Measurements from ENCODE around the gene CUX1. TPM values are rescaled to one million over a fixed set of nuclear protein-coding genes. Genes with fewer than 3 reads are reported as not detected.

The CUX1 gene
- total RNA-seq, 1 experiment from 2014 or later: 53.5 TPM

DNA sequence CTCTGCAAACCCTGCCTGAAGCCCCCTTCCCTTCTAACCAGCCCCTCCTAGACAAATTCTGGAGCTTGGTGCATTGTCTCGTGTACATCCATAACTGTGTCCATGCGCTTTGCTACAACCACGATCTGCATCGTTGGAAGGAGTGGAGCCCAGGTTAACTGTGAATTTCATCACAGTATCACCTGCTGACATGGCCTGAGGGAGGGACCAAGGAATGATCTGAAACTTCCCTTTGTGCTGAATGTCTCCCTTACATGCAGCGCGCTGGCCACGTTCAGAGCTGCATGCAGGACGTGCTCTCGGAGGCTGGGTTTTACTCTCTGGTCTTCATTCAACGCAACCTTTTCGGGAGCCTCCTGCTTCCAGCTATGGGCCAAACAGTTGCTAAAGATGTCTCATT lies 222.3 kb downstream of the CUX1 start:
- no peak overlapping the region for H4K8ac ChIP-seq (replicated peaks; ENCODE audit: insufficient read length, low read depth, low read length)
- no peaks in the 10 kb centered on the region for H3K4me1 ChIP-seq (ENCODE audit: insufficient read depth, low read length)
- H3K79me2 ChIP-seq (ENCODE audit: insufficient read depth, low read length): no peaks in the 10 kb centered on the region
- peaks cover 0 to 6% (median 0%) of the 10 kb centered on the region in 3 experiments; a peak in 1 of 7 replicates for H3K36me3 Mint-ChIP-seq (ENCODE audit: insufficient read depth in 1 of 3, low read depth in 3 of 3)
- no CpG with 5 or more reads among the region's 11 CpGs for WGBS (ENCODE audit: extremely low coverage, insufficient read length, low lambda C conversion rate)
- H3K4me3 Mint-ChIP-seq: no peak overlapping the region
- no peaks in the 10 kb centered on the region for H3K23me2 ChIP-seq (ENCODE audit: insufficient read length, low read depth, low read length, poor library complexity, severe bottlenecking)
- H3K9me3 Mint-ChIP-seq: no peaks in the 10 kb centered on the region
- no peak overlapping the region for H2BK20ac ChIP-seq (ENCODE audit: low read depth, low read length, poor library complexity, severe bottlenecking)
- no peak overlapping the region for H2BK12ac ChIP-seq (ENCODE audit: insufficient read length, low read depth, low read length)
- H3K27me3 ChIP-seq (ENCODE audit: insufficient read depth, low read length): no peaks in the 10 kb centered on the region
- no peak overlapping the region for H3T11ph ChIP-seq (ENCODE audit: low read length)
- no peak overlapping the region for H3K4ac ChIP-seq (ENCODE audit: low read depth, low read length)
- H2AK5ac ChIP-seq (ENCODE audit: insufficient read length, low read length): no peak overlapping the region
- no peak overlapping the region for H3K14ac ChIP-seq (ENCODE audit: insufficient read depth, low read length)
- no peak overlapping the region for H3K56ac ChIP-seq (ENCODE audit: insufficient read length, low read depth, low read length)
- H3K18ac ChIP-seq (ENCODE audit: insufficient read length, low read depth, low read length): no peak overlapping the region
- H3K23ac ChIP-seq (ENCODE audit: insufficient read length, low read depth, low read length): no peak overlapping the region
- H3K9ac ChIP-seq (ENCODE audit: extremely low read depth, insufficient read length, low read length): no peak overlapping the region
- no peaks in the 10 kb centered on the region for H3K27me3 Mint-ChIP-seq (ENCODE audit: low read depth)
- no peak overlapping the region for H4K91ac ChIP-seq (ENCODE audit: insufficient read length, low read depth, low read length)
- H3K9me3 ChIP-seq (ENCODE audit: control insufficient read depth, low read depth, low read length): no peaks in the 10 kb centered on the region
- no peaks in the 10 kb centered on the region for H4K20me1 ChIP-seq (ENCODE audit: control insufficient read depth, insufficient read depth, insufficient read length)
- no peaks in the 10 kb centered on the region for H3K4me1 Mint-ChIP-seq
- TF ChIP-seq, protein P1, sequence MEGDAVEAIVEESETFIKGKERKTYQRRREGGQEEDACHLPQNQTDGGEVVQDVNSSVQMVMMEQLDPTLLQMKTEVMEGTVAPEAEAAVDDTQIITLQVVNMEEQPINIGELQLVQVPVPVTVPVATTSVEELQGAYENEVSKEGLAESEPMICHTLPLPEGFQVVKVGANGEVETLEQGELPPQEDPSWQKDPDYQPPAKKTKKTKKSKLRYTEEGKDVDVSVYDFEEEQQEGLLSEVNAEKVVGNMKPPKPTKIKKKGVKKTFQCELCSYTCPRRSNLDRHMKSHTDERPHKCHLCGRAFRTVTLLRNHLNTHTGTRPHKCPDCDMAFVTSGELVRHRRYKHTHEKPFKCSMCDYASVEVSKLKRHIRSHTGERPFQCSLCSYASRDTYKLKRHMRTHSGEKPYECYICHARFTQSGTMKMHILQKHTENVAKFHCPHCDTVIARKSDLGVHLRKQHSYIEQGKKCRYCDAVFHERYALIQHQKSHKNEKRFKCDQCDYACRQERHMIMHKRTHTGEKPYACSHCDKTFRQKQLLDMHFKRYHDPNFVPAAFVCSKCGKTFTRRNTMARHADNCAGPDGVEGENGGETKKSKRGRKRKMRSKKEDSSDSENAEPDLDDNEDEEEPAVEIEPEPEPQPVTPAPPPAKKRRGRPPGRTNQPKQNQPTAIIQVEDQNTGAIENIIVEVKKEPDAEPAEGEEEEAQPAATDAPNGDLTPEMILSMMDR (conservative IDR thresholded peaks at IDR 0.05): no peak
- DNase-seq: no peak
- H3K27ac ChIP-seq (ENCODE audit: insufficient read length, low read depth, low read length): no peak overlapping the region
- H2BK120ac ChIP-seq (ENCODE audit: low read depth, low read length, poor library complexity, severe bottlenecking): no peak overlapping the region
- H3K79me1 ChIP-seq (ENCODE audit: insufficient read depth, low read depth, low read length, poor library complexity, severe bottlenecking): peaks cover 2% of the 10 kb centered on the region
- H3K27ac Mint-ChIP-seq: peak overlapping the region in 1 of 3 experiments; percentile 23; a peak in 4 of 7 replicates
- no peak overlapping the region for H2BK5ac ChIP-seq (ENCODE audit: insufficient read length, low read length)
- no peak overlapping the region for H4K5ac ChIP-seq (ENCODE audit: insufficient read length, low read depth, low read length)
- H2BK15ac ChIP-seq (ENCODE audit: low read depth, low read length): no peak overlapping the region
- H3K4me2 ChIP-seq (ENCODE audit: insufficient read depth, insufficient read length, low read length): no peak overlapping the region
- no peak overlapping the region for H2AFZ ChIP-seq (ENCODE audit: low read length)

All from H9 (cell line).